NCI-H1930 (cell line): ENCODE results near the gene NTN3.

Source experiments
- DNase-seq, 2 experiments: peaks; one replicate each; lab custom pipeline; 2025; lab: John Stamatoyannopoulos, UW

The NTN3 gene

DNA sequence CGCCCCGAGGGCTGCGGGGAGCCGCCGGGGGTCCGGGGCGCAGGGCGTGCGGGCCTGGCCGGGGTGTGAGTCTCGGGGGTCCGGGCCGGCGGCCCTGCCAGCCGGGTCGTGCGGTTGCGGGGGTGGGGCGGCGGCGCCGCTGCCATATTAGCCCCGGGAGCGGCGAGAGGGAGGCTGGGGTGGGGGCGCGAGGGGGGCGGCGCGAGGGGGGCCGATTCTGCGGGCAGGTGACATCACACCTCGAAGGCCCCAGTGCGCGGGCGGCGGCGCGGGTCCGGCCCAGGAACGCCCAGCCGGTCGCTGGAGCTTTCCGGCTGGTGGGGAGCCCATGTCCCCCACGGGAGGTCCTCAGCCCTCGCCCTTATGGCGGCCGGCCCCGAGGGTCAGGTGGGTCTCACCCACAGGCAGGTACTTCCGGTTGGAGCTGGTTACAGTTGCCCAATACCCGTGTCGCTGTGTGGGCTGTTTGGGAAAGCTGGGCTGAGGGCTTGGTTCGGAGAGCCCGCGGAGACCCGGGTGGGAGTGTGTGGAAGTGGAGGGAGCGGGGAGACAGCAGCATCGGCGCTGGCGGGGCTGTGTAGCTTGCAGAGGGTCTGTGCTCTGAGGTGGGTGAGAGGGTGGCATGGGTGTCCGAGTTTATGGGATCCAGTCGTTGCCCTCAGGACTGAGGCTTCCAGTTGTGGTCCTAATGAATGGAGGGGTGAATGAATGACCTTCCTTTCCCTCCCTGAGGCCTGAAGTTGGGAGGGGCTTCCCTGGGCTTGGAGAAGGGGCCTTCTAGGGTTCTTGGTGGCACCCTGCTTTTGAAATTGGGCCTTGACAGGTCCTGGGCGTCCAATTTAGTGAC is 43.5 kb downstream of the NTN3 start:
- no peak for DNase-seq

DNA sequence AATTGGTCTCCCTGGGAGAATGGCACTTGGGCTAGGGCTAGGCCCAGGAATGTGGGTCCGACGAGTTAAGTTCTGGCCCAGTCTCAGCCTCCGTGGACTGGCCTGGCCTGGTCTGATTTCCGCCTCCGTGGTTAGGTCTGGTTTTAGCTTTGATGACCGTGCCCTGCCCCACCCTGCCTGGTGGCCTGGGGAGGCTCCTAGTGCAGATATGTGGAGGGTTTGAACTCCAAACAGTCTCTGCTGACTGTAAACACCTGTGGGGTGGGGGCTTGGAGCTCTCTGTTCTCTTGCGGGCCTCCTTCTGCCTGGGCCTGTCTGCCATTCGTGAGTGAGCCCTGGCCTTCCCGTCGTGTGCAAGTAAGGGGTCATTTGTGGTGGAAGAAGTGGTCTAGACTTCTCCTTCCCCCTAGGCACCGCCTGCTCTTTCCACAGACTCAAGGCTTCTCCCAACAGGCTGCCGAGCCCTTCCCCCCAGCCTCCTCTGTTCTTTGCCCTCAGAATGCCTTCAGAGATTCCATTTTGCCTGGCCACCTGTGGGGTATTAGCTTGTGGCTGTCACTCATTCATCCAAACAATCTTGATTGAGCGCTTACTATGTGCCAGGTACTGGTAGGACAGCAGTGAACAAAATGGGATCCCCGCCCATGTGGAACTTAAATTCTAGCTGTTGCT is 44.2 kb downstream of the NTN3 start:
- DNase-seq: no peak

DNA sequence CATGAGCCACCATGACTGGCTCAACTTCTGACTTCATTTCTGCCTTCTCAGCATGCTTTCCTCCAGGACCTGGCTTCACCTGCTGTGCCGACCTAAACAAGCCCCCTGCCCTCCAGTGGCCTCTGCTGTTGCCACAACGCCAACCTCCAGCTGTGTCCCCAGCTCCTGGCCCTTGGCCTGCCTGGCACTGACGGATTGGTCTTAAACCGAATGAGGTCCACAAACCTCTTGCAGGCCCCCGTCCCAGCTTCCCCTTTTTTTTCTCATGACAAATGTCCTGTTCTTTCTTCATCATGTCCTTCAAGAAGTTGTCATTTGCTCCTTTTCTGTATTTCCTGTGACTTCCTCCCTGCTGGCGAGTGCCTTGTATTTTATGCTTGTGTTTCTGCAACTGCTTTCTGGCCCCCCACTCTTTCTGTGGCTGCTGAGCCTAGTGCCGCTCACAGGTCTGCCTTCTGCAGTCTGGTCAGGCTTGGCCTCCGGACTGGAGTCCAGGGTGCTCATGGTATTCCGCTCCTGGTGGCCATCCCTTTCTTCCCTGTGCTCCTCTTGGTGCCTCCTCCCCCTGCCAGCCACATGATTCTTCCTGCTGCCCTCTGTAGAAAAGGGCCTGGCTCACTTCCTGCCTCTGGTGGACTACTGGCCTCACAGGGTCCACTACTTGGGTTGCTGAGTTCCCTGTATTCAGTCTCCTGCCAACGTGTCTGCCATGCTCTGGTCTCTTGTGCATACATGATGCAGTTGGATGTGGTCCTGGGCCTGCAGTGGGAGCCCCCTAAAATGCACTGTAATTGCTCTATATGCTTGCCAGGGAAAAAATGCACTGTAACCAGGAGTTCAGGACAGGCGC is 45.5 kb downstream of the NTN3 start:
- DNase-seq: no peak

DNA sequence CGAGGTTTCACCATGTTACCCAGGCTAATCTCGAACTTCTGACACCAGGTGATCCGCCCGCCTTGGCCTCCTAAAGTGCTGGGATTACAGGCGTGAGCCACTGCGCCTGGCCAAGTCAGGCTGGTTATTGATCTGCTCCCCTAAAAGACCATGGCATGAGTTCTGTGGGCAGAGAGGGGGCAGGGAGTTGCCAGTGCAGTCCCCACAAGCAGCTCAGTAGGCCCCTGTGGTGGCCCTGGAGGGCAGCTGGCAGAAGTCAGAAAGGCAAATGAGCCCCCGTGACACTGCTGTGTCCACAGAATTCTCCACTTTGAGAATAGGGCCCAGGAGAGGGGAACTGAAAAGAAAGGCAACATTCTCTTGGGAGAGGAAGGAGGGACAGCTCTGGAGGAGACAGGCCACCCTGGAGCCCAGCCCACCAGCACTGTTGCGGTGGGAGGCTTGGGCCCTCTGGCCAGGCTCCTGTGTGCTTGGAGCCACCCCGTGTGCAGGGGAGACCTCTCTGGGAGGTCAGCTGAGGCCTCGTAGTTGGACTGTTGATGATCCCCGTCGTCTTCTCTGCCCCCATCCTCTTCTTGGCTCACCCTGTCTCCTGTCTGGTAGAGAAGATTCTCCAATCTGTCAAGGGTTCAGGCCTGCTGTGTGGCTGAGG is 47.0 kb downstream of the NTN3 start:
- DNase-seq: no peak

DNA sequence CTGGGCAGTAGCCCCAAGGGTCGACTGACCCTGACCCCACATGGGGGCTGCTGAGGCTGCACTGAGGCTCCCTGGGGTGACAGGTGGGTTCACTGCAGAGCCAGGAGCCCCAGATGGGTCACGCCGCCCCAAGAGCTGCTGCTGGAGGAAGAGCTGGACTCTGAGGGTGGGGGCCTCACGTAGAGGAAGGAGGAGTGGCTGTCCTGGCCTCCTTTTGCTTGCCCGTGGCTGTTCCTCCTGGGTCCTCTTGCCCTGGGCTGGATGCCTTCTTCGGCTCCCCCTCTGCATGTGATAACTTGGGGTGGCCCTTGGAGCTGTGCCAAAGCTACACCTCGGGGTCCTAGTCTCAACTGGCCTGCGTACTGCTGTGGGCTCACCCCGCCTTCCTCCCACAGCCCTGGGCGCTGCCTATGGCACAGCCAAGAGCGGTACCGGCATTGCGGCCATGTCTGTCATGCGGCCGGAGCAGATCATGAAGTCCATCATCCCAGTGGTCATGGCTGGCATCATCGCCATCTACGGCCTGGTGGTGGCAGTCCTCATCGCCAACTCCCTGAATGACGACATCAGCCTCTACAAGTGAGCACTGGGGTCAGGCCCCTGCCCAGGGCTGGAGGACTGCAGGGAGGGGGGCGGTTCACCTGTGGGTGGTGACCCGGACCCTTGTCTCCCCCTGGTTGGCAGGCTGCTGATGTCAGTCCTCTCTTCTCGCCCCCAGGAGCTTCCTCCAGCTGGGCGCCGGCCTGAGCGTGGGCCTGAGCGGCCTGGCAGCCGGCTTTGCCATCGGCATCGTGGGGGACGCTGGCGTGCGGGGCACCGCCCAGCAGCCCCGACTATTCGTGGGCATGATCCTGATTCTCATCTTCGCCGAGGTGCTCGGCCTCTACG is 48.0 kb downstream of the NTN3 start:
- no peak for DNase-seq

DNA sequence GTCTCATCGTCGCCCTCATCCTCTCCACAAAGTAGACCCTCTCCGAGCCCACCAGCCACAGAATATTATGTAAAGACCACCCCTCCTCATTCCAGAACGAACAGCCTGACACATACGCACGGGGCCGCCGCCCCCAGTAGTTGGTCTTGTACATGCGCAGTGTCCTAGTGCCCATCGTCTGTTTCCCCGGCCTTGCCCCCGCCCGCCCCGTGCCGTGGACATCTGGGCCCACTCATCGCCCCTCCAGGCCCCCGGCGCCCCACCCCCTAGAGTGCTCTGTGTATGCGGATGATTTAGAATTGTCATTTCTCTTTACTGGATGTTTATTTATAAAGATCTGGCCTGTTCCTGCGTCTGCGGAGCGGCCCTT is 48.6 kb downstream of the NTN3 start:
- DNase-seq: no peak

DNA sequence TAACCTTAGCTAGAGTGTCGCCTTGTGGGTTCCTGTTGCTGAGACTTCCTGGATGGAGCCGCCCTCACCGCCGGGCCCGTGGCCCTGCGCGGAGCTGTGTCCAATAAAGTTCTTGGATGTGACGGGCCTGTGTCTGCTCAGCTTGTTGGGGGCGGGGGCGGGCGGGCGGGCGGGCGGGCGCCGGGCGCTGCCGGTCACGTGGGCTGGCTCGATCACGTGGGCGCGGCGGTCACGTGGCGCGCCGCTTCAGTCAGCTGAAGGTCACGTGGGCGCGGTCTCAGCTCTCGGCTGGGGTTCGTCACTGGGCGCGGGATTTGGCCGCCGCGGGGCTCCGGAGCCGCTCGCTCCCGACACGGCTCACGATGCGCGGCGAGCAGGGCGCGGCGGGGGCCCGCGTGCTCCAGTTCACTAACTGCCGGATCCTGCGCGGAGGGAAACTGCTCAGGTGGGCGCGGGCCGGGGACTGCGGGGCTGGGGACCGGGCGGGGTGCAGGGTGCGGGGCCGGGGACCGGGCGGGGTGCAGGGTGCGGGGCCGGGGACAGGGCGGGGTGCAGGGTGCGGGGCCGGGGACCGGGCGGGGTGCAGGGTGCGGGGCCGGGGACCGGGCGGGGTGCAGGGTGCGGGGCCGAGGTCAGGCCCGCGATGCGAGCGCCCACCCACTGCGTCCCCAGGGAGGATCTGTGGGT is 49.1 kb downstream of the NTN3 start, which contains the start of gene AMDHD2:
AMDHD2 (plus strand) TSS at position 275 of the 687 bp plus-strand sequence; CDS start at position 363, 88 bp downstream.
- DNase-seq: peak; percentile 83 to 92

DNA sequence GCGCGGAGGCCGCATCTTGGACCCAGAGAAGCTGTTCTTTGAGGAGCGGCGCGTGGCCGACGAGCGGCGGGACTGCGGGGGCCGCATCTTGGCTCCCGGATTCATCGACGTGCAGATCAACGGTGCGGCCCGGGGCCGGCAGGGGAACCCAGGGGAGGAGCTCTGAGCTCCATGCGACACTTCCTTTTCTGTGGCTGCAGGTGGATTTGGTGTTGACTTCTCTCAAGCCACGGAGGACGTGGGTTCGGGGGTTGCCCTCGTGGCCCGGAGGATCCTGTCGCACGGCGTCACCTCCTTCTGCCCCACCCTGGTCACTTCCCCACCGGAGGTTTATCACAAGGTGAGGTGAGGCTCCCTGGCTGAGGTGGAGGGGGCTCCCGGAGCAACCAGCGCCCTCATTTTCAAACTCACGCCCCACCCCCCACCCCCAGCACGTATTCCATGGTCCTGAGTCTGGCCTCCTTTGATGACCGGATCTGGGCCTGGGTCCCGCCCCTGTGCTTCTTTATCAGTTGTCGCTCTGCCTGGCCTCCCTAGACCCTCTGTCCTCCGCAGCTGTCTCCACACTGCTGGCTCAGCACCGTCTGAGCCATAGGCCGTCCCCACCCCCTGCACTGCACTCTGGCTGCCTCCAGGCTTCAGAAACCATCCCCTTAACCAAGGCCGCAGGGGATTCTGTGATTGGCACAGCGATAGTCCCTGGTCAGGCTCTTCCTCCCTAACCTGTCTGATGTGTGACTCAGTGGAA is 49.9 kb downstream of the NTN3 start:
- peak in 1 of 2 experiments; percentile 38 for DNase-seq
